KMS-11 (cell line): ENCODE results near the gene FOXG1.

ENCODE experiments used
- H2AFZ ChIP-seq: fragments of 200-600 bp; sonication (generic); 2 replicates; pipeline ENCODE4 v1.6.1; 2016; ENCODE audit warnings: antibody characterized with exemption, mixed run types, low read depth
- H3K27ac ChIP-seq: fragments of 200-600 bp; sonication (generic); 2 replicates; pipeline ENCODE4 v1.6.1; 2016; ENCODE audit warnings: mild to moderate bottlenecking, mixed run types
- H3K27me3 ChIP-seq: fragments of 200-600 bp; sonication (generic); 2 replicates; pipeline ENCODE4 v1.6.1; 2017; ENCODE audit warnings: mild to moderate bottlenecking, low read depth, mixed run types, moderate library complexity; ENCODE audit not compliant: insufficient read depth
- H3K36me3 ChIP-seq: fragments of 200-600 bp; sonication (generic); 2 replicates; pipeline ENCODE4 v1.6.1; 2017; ENCODE audit warnings: mild to moderate bottlenecking, mixed run types; ENCODE audit not compliant: insufficient read depth
- H3K4me1 ChIP-seq: fragments of 200-600 bp; sonication (generic); 2 replicates; pipeline ENCODE4 v1.6.1; 2016; ENCODE audit warnings: mild to moderate bottlenecking, low read depth, mixed run types; ENCODE audit not compliant: poor library complexity, severe bottlenecking
- H3K4me2 ChIP-seq: fragments of 200-600 bp; sonication (generic); 2 replicates; pipeline ENCODE4 v1.7.0; 2016; ENCODE audit warnings: mild to moderate bottlenecking, mixed run types
- H3K4me3 ChIP-seq: fragments of 200-600 bp; sonication (generic); IDR thresholded peaks from 2 replicates; pipeline ENCODE4 v1.6.1; 2017; ENCODE audit warnings: low read depth, low read length, mixed read lengths; ENCODE audit not compliant: insufficient read depth
- H3K79me2 ChIP-seq: fragments of 200-600 bp; sonication (generic); 2 replicates; pipeline ENCODE4 v1.6.1; 2016; ENCODE audit warnings: low read depth, mixed run types; ENCODE audit not compliant: insufficient read depth
- H3K9ac ChIP-seq: fragments of 200-600 bp; sonication (generic); 2 replicates; pipeline ENCODE4 v1.6.1; 2016; ENCODE audit warnings: mild to moderate bottlenecking, mixed run types
- H4K20me1 ChIP-seq: fragments of 200-600 bp; sonication (generic); 2 replicates; pipeline ENCODE4 v1.6.1; 2016; ENCODE audit warnings: mild to moderate bottlenecking, mixed run types; ENCODE audit not compliant: insufficient read depth
- TF ChIP-seq, protein P1 (sequence below): fragments of 200-600 bp; sonication (generic); conservative IDR thresholded peaks from 2 replicates; pipeline ENCODE4 v1.6.1; 2017; ENCODE audit warnings: low read depth, mild to moderate bottlenecking, antibody characterized with exemption, low read length, moderate library complexity, mixed read lengths

The FOXG1 gene

DNA sequence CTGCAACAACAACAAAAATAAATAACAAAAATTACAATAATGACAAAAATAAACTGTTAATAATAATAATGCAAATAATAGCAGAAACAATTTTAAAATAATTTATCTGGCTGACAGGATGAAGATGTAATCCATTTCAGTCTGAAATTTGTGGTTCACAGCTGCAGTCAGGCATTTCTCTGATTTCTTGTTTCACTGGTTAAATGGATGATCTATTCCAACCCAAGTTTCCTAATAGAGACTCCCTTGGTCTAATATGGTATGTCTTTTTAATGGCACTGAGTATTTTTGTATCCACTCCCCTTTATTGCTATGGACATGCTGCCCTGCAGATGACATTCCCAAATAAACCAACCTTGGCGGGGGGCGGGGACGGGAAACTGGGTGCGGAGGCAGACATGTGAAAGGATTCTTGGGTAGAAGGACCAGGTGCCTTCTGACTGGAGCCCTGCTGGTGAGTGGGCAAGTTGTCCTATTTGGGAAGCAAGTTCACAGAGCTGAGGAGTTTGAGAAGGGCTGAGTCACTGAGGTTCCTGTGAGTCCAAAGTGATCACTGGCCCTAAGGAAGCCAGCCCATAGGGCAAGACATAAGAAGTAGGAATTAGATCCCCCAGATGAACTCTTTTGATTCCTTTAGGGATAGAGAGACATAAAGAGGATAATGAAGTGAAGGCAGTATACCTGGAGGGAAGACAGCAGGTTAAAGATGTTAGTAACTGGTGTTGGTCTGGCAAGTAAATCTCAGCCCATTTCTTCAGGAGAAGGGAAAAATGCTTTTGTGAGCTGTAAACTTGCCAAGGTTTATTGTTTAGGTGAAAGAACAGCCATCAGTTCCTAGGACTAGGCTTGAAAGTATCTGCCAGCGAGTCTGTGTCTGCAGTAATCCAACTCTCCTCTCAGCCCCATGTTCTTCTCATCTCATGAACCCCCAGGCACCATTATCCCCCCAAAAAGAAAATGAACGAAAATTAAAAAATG, 14.5 kb downstream of the FOXG1 start:
- Histone ChIP-seq H2AFZ (no peak overlapping the region), H3K27me3 (no peaks in the 10 kb centered on the region), H3K9ac (no peak overlapping the region), H3K4me3 (no peak overlapping the region), H3K79me2 (no peaks in the 10 kb centered on the region), H4K20me1 (no peaks in the 10 kb centered on the region), H3K36me3 (no peaks in the 10 kb centered on the region), H3K4me1 (no peaks in the 10 kb centered on the region), H3K4me2 (no peak overlapping the region), H3K27ac (no peak overlapping the region)
- TF ChIP-seq, protein P1, sequence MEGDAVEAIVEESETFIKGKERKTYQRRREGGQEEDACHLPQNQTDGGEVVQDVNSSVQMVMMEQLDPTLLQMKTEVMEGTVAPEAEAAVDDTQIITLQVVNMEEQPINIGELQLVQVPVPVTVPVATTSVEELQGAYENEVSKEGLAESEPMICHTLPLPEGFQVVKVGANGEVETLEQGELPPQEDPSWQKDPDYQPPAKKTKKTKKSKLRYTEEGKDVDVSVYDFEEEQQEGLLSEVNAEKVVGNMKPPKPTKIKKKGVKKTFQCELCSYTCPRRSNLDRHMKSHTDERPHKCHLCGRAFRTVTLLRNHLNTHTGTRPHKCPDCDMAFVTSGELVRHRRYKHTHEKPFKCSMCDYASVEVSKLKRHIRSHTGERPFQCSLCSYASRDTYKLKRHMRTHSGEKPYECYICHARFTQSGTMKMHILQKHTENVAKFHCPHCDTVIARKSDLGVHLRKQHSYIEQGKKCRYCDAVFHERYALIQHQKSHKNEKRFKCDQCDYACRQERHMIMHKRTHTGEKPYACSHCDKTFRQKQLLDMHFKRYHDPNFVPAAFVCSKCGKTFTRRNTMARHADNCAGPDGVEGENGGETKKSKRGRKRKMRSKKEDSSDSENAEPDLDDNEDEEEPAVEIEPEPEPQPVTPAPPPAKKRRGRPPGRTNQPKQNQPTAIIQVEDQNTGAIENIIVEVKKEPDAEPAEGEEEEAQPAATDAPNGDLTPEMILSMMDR: no peak

DNA sequence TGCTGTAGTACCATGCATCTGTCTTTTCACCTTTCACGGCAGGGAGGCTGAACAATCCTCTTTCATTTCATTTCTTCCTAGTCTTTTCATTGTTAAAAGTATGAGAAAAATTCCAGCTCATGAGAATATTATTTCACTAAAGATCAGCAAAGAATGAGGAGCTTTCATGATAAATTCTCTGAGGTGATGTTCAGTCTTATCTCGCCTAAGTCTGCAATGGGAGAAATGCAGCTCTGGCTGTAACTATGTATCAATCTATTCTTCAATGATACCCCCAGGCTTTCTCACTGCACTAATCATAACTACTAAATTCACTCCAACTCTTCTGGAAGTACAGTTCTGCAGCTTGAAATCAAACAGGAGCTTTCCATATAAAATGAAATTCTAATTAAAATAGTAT, 15.7 kb downstream of the FOXG1 start:
- H3K27ac ChIP-seq: no peak overlapping the region
- TF ChIP-seq, protein P1: no peak
- no peak overlapping the region for H3K4me3 ChIP-seq
- no peak overlapping the region for H3K4me2 ChIP-seq
- H4K20me1 ChIP-seq: no peaks in the 10 kb centered on the region
- no peaks in the 10 kb centered on the region for H3K79me2 ChIP-seq
- H3K27me3 ChIP-seq: no peaks in the 10 kb centered on the region
- no peaks in the 10 kb centered on the region for H3K4me1 ChIP-seq
- no peak overlapping the region for H2AFZ ChIP-seq
- H3K9ac ChIP-seq: no peak overlapping the region
- no peaks in the 10 kb centered on the region for H3K36me3 ChIP-seq

DNA sequence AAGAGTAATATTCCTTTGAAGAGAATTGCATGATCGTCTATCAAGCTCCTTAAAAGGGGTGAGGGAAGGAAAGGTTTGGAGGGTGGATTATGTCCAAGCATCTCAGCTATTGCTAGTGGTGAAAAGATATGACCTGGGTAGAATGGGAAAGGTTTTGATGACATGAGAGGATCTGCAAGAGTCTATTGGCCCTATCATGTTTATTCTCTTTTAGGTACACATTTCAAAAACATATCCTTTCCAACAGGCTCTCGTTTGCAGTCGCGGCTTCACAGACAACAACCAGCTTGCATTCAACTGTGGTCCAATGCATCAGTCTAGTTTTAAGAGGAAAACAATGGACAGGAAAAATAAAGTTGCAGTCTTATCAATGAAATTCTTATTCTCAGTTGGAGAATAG, 17.1 kb downstream of the FOXG1 start:
- H3K4me2 ChIP-seq: no peak overlapping the region
- TF ChIP-seq, protein P1: no peak
- H3K4me1 ChIP-seq: no peaks in the 10 kb centered on the region
- no peaks in the 10 kb centered on the region for H4K20me1 ChIP-seq
- no peak overlapping the region for H3K4me3 ChIP-seq
- no peaks in the 10 kb centered on the region for H3K36me3 ChIP-seq
- H2AFZ ChIP-seq: no peak overlapping the region
- no peaks in the 10 kb centered on the region for H3K79me2 ChIP-seq
- no peak overlapping the region for H3K9ac ChIP-seq
- no peaks in the 10 kb centered on the region for H3K27me3 ChIP-seq
- H3K27ac ChIP-seq: no peak overlapping the region

DNA sequence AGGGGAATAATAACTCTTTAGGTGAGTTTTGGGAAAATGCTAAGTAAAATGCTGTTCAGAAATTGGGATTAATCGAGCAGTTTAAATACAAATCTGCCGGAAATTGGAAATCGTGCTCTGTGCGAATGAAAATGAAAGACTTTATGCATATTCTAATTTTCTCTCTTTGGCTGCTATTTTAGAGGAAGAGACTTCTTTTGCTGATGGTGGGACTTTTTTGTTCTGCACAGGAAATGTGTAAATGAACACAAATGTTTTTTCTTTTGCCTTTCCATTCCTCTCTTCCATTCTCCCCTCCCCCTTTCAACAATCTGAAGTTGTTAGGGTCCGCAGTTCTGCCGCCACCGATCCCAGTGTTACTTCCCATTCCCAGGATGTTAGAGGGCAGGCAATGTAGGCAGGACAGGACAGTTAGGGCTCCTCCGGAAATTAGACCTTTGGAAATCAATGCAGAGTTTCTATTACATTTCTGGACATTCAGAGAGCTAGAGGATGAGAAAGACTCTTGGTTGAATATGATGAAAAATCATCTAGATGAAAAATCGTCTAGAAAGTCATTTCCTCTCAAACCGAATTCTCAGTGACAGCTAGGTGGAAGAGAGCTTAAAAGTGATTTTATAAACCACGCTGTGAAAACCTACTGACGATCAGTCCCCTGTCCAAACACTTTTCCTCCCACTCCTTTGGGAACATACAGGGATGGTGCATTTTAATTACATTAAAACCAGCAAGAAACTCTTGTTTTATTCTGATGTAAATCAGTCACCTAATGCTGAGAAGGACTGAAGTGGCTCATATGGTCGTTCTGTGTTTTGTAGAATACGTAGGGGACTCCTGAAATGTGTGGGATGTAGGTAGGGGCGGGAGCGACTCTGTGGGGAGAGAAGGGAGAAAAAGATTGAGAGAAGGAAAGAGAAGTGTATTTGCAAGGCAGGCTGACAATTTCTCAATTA, 17.8 kb downstream of the FOXG1 start:
- H3K4me2 ChIP-seq: peak overlapping the region; percentile 29; the same call in 1 of the 2 replicates
- H3K27ac ChIP-seq: no peak overlapping the region
- H3K4me3 ChIP-seq: no peak overlapping the region

More for the DNA sequence above, 17.8 kb downstream of the FOXG1 start:
- Histone ChIP-seq H4K20me1 (no peaks in the 10 kb centered on the region), H2AFZ (peak overlapping the region; percentile 68), H3K27me3 (no peaks in the 10 kb centered on the region), H3K9ac (no peak overlapping the region; the same call in 1 of the 2 replicates), H3K36me3 (no peaks in the 10 kb centered on the region), H3K4me1 (no peaks in the 10 kb centered on the region), H3K79me2 (no peaks in the 10 kb centered on the region)
- TF ChIP-seq, protein P1: no peak
